HL-60 (cell line): ENCODE data around the gene FLOT1.

Experiments
- DNase-seq, 2 experiments: peaks; one replicate each; pipeline ENCODE4 v3.0.0-alpha.2; 2010 to 2020; ENCODE audit warnings: low read depth in 1 of 2, low spot score in 1 of 2
- H3K27ac ChIP-seq: fragments of 250-450 bp; sonication (Bioruptor Pico); replicated peaks from 2 replicates; pipeline ENCODE4 v1.5.1; 2020; ENCODE audit warnings: mild to moderate bottlenecking, moderate library complexity
- H3K27me3 ChIP-seq: fragments of 250-450 bp; sonication (Bioruptor Pico); 2 replicates; pipeline ENCODE4 v1.5.1; 2021; ENCODE audit warnings: mild to moderate bottlenecking, moderate library complexity; ENCODE audit not compliant: insufficient read depth, poor library complexity, severe bottlenecking
- H3K4me3 ChIP-seq: replicated peaks from 2 replicates; pipeline ENCODE4 v1.5.1; 2011; ENCODE audit warnings: mild to moderate bottlenecking, control low read depth, low read length; ENCODE audit not compliant: insufficient read depth
- GABPA ChIP-seq: IDR thresholded peaks from 2 replicates; pipeline ENCODE4 v1.6.1; 2012; ENCODE audit warnings: low read depth
- POLR2AphosphoS5 ChIP-seq: IDR thresholded peaks from 2 replicates; pipeline ENCODE4 v1.6.1; 2012; ENCODE audit warnings: low read depth
- SPI1 ChIP-seq: IDR thresholded peaks from 2 replicates; pipeline ENCODE4 v1.6.1; 2012; ENCODE audit warnings: low read depth, mild to moderate bottlenecking, borderline replicate concordance
- TF ChIP-seq, protein P1 (sequence below): IDR thresholded peaks from one replicate; pipeline ENCODE4 v1.5.1; 2011; ENCODE audit warnings: low read length, control low read depth, inconsistent platforms; ENCODE audit not compliant: insufficient read depth
- TF ChIP-seq, protein P2 (sequence below): IDR thresholded peaks from 2 replicates; pipeline ENCODE4 v1.6.1; 2012; ENCODE audit warnings: low read depth; ENCODE audit not compliant: insufficient replicate concordance

The FLOT1 gene

DNA sequence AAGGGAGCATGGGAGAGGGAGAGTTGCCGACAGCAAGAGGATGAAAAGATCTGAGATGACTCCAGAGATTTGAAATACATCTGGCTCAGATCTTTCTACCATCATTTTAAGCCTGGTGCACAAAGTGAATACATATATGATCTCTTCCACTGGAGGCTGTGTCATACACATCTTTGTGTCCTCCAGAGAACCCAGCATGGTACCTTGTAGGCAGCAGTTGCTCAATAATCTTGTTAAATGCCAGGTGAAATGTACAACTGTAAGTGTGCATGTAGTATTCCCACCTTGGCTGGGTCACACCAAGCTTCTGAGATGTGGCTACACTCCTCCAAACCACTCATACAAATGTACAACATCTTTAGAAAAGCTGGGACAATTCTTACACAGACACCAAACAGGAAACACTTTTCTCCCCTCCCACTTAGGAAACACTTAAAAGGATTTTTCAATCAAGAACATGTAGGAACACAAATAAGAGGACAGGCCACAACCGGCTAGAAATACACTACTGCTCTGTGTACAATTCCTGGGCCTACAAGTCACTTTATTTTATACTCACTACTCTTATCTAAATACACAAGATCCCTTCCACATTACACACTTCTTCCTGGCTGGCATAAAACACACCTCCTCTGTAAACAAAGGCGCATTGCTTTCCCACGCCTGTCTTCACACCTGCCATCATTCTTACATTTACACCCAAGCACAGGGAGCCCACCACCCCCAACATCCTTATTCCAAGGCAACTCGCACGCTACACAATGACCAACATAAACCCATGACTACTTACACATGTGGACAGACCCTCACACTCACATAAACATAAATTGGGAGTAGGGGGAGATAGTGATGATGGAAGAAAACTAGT, 5.6 kb upstream of the FLOT1 start:
- no peak for TF ChIP-seq POLR2AphosphoS5
- TF ChIP-seq, protein P1, sequence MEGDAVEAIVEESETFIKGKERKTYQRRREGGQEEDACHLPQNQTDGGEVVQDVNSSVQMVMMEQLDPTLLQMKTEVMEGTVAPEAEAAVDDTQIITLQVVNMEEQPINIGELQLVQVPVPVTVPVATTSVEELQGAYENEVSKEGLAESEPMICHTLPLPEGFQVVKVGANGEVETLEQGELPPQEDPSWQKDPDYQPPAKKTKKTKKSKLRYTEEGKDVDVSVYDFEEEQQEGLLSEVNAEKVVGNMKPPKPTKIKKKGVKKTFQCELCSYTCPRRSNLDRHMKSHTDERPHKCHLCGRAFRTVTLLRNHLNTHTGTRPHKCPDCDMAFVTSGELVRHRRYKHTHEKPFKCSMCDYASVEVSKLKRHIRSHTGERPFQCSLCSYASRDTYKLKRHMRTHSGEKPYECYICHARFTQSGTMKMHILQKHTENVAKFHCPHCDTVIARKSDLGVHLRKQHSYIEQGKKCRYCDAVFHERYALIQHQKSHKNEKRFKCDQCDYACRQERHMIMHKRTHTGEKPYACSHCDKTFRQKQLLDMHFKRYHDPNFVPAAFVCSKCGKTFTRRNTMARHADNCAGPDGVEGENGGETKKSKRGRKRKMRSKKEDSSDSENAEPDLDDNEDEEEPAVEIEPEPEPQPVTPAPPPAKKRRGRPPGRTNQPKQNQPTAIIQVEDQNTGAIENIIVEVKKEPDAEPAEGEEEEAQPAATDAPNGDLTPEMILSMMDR = no peak
- TF ChIP-seq, protein P2, sequence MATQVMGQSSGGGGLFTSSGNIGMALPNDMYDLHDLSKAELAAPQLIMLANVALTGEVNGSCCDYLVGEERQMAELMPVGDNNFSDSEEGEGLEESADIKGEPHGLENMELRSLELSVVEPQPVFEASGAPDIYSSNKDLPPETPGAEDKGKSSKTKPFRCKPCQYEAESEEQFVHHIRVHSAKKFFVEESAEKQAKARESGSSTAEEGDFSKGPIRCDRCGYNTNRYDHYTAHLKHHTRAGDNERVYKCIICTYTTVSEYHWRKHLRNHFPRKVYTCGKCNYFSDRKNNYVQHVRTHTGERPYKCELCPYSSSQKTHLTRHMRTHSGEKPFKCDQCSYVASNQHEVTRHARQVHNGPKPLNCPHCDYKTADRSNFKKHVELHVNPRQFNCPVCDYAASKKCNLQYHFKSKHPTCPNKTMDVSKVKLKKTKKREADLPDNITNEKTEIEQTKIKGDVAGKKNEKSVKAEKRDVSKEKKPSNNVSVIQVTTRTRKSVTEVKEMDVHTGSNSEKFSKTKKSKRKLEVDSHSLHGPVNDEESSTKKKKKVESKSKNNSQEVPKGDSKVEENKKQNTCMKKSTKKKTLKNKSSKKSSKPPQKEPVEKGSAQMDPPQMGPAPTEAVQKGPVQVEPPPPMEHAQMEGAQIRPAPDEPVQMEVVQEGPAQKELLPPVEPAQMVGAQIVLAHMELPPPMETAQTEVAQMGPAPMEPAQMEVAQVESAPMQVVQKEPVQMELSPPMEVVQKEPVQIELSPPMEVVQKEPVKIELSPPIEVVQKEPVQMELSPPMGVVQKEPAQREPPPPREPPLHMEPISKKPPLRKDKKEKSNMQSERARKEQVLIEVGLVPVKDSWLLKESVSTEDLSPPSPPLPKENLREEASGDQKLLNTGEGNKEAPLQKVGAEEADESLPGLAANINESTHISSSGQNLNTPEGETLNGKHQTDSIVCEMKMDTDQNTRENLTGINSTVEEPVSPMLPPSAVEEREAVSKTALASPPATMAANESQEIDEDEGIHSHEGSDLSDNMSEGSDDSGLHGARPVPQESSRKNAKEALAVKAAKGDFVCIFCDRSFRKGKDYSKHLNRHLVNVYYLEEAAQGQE = no peak
- DNase-seq = no peak
- Histone ChIP-seq H3K27ac (no peak overlapping the region), H3K27me3 (peaks cover 5% of the 10 kb centered on the region), H3K4me3 (no peak overlapping the region)

DNA sequence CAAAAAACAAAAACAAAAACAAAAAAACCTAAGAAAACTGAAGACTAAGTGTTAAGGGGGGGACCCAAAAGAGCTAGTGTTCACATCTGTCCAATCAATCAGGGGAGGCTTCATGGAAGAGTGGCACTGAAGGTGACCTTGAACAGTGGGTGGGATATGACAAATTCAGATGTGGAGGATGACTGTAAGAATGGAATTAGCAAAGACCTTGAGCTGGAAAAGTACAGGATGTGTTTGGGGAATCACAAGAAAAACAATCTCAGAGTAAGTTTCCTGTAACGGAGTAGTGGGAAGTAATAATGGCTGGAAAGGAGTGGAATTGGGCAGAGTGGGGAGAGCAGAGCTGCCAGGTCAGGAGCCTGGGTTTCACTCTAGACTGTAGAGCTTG, 4.8 kb upstream of the FLOT1 start:
- Histone ChIP-seq H3K4me3 (no peak overlapping the region), H3K27ac (no peak overlapping the region), H3K27me3 (peaks cover 5% of the 10 kb centered on the region)
- TF ChIP-seq, protein P2 = no peak
- TF ChIP-seq, protein P1 = no peak
- TF ChIP-seq GABPA = no peak
- TF ChIP-seq POLR2AphosphoS5 = no peak
- no peak for TF ChIP-seq SPI1
- DNase-seq = no peak

DNA sequence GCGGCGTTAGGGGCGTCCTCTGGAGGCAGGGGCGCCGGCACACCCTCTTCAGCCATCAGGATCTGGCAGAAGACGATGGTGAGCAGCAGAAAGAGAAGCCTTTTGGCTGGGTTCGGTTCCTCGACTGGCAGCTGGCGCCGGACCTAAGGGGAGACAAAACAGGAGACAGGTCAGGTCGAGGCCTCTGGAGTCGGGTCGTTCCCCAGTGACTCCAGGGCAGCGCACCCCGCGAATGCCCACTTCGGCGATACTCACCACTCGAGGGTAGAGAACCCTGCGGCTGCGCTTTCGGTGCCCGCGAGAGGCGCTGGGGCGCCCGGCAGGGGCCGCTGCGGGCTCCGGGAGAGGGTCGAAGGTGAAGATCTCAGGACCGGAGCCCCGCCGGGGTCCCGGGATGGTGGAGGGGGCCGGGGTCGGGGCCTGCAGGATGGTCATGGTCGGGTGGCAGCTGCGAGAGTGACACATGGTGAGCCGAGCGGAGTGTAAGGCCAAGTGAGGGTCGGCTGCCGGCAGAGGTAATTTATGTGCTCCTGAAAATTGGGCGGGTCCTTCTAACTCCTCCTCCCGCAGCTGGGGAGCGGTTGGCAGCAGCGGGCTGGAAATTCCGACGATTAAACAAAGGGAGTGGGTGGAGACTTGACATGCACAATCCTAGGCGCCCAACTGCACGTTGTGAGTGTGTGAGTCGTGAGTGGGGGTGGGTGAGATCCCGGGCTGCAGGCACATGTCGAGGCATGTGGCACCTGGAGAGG, 1.7 kb upstream of the FLOT1 start, which contains the start of gene IER3:
Gene IER3, minus strand, starts transcription at position 494 of the 752 bp plus-strand sequence. Its CDS starts 29 bp downstream, at position 465.
- peaks cover 5% of the 10 kb centered on the region for H3K27me3 ChIP-seq
- TF ChIP-seq GABPA = no peak
- TF ChIP-seq, protein P1 = peak; percentile 47
- TF ChIP-seq POLR2AphosphoS5 = peak; percentile 50; the same call in 1 of the 2 replicates
- TF ChIP-seq, protein P2 = no peak
- TF ChIP-seq SPI1 = no peak
- H3K4me3 ChIP-seq = peak within 1 kb of the TSS; percentile 84
- peak within 1 kb of the TSS; percentile 60 for H3K27ac ChIP-seq
- peak in 1 of 2 experiments; percentile 63 for DNase-seq
